Measurements from ENCODE around the gene CLEC1A.

GRCh38 chr12:10095971-10096370 lies 2.8 kb downstream of the CLEC1A start:
- TF ChIP-seq, protein P1, sequence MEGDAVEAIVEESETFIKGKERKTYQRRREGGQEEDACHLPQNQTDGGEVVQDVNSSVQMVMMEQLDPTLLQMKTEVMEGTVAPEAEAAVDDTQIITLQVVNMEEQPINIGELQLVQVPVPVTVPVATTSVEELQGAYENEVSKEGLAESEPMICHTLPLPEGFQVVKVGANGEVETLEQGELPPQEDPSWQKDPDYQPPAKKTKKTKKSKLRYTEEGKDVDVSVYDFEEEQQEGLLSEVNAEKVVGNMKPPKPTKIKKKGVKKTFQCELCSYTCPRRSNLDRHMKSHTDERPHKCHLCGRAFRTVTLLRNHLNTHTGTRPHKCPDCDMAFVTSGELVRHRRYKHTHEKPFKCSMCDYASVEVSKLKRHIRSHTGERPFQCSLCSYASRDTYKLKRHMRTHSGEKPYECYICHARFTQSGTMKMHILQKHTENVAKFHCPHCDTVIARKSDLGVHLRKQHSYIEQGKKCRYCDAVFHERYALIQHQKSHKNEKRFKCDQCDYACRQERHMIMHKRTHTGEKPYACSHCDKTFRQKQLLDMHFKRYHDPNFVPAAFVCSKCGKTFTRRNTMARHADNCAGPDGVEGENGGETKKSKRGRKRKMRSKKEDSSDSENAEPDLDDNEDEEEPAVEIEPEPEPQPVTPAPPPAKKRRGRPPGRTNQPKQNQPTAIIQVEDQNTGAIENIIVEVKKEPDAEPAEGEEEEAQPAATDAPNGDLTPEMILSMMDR (conservative IDR thresholded peaks at IDR 0.05 in 1 of 2, IDR thresholded peaks at IDR 0.05 in 1 of 2; ENCODE audit: low read depth in 1 of 2, low read length in 2 of 2): no peak
- no peak for TF ChIP-seq EZH2 (IDR thresholded peaks at IDR 0.05; ENCODE audit: low read length, missing control alignments)
